Colon (tissue), 2 donors: ENCODE data around the gene C1orf216.
"Not testable (repeated sequence)": the region's sequence is repeated elsewhere in the genome, so short reads cannot be mapped to it uniquely, and the experiment has no call there.

Source experiments
- FAIRE-seq: peaks from 2 replicates; lab custom pipeline; 2012; peaks lifted over from hg19 to GRCh38; lab: Jason Lieb, UNC
- donor health status: control.
- donor health status: control.

C1orf216 gene

DNA sequence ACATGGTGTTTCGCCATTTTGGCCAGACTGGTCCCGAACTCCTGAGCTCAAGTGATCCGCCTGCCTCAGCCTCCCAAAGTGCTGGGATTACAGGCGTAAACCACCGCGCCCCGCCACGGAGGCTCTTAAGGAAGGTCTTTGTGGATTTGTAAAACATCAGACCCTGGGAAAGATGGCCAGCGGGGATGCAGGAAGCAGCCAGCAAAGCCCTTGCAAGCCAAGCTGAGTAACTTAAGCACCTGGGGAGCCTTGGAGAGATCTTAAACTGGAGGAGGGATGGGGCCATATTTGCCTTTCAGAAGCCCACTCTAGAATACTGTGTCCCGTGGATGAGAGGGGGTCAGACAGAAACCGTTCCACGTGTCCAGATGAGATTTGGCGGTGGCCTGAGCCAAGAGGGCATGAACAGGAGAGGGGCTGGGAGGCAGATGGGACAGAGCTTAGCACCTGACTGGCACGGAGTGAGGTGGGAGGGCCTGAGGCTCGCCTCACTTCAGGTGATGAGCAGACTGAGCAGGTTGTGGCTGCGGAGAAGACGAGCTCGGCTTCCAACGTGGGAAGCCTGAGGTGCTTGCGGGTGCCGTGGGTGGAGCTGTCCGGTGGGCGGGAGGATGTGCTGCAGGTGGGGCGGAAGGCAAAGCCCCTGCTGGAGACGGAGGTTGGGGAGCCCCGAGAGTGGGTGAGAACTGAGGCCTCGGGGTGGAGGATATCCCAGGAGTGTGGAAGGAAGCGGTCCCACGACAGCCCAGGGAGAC is 11.7 kb downstream of the C1orf216 start:
- FAIRE-seq: no peak

DNA sequence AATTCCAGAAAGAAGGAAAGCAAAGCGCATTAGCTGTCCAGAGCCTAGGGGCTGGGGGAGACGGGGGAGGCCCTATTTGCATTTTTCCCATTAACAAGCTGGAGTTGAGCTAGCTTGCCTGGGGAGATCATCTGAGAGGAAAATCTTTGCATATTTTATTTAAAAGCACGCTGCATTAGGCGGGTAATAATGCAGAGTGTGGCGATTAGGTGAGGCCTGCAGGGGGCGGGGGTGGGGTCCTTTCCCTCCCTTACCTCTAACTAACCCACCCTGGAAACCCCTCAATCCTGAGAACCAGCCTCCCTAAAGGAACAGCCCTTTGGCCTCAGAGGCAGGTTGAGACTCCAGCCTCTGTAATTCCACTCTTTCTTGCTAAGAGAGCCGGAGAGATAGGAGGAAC is 16.2 kb downstream of the C1orf216 start:
- no peak for FAIRE-seq

DNA sequence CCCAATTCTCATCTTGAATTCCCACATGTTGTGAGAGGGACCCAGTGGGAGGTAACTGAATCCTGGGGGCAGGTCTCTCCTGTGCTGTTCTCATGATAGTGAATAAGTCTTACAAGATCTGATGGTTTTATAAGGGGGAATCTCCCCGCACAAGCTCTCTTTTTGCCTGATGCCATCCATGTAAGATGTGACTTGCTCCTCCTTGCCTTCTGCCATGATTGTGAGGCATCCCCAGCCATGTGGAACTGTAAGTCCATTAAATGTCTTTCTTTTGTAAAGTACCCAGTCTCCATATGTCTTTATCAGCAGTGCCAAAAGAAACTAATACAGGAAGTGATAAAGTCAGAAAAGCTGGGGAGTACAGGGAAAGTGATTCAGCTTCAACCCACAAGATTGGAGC is 19.5 kb downstream of the C1orf216 start:
- not testable (repeated sequence) for FAIRE-seq

DNA sequence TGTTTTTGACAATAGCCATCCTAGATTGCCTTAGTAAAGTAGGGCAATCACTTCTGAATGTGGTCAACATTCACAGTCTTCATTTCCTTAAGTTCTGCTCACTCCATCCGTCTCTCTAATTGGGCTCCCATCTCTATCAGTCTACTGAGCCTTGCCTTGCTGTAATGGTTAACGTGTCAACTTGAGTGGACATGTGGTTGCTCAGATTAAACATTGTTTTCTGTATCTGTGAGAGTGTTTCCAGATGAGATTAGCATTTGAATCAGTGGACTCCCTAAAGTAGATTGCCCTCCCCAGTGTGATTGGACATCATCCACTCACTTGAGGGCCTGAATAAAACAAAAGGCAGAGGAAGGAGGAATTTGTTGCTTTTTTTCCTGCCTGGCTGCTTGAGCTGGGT is 26.4 kb downstream of the C1orf216 start:
- FAIRE-seq: no peak

- FAIRE-seq: no peak
Observed at GRCh38 chr1:35691571-35692220, 27.0 kb downstream of the C1orf216 start.

DNA sequence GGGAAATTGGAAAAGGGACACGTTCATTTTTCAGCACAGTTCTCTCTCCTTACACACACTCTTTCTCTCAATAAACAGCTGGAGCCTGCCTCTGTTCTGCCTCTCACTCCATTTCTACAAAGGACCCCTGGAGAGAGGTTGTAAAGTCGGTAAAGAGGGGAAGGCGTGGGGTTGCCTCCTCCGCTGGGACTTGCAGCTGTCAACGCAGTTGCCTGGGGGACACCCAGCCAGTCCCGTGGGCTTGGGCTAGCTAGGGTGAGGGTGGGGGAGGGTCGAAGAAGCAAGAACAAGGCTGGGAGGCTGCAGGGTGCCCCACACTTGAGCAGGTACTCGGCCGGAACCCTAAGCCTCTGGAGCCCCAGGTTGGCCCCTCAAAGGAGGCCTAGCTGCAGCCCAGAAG is 27.6 kb downstream of the C1orf216 start:
- FAIRE-seq: no peak

GRCh38 chr1:35690103-35690502 is 28.6 kb downstream of the C1orf216 start:
- not testable (repeated sequence) for FAIRE-seq

GRCh38 chr1:35688161-35688560 is 30.5 kb downstream of the C1orf216 start:
- FAIRE-seq: no peak

- no peak for FAIRE-seq
Observed at GRCh38 chr1:35683012-35683411, 35.7 kb downstream of the C1orf216 start.

DNA sequence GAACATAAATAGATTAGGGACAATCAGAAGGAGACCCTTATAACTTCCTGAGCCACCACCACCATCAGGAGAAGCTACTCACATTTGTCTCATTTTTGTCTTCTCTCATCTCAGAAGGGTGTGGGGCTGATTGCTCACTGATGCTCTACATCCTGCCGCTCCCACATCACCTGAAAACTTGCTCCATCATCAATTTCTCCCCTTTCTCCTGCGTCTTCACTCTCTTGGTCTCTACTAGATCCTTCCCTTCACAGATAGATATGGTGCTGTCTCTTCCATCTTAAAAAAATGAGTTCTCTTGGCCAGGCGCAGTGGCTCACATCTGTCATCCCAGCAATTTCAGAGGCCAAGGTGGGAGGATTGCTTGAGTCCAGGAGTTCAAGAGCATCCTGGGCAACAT is 38.4 kb downstream of the C1orf216 start:
- no peak for FAIRE-seq

DNA sequence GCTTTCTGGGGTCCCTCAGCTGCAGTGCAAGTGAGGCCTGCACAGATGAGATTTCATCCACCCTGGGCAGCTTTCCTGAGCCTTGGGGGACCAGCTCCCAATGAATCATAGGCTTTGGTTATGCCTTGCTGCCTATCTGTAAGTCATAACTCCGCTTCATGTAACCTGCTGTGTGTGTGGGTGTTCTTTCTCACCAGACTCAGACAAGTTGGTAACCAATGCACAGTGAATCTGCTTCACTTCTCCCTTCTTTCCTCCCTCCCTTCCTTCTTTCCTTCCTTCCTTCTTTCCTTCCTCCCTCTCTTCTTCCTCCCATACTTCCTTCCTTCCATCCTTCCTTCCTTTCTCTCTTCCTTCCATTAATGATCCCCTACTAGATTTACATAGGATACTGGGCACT is 42.9 kb downstream of the C1orf216 start:
- FAIRE-seq: no peak

- no peak for FAIRE-seq
Observed at GRCh38 chr1:35674111-35674510, 44.6 kb downstream of the C1orf216 start.

DNA sequence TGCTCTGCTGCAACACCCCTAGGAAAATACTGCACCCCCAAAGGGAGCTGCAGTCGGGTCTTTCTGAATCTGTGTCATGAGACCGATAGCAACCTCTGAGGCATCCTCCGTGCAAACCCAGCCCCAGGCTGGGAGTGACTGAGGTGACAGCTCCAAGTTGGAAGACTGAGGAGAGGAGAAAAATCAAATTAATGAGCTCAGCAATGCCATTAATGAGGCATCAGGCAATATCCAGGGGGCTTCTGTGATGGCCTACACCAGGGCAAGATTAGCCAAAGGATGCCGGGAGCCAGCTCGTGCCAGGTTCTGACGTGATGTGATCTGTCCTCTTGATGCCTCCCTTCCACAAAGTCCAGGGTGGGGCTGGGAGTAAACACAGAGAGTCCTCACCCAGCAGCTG is 46.6 kb downstream of the C1orf216 start:
- no peak for FAIRE-seq

GRCh38 chr1:35668506-35668905 is 50.2 kb downstream of the C1orf216 start:
- no peak for FAIRE-seq

GRCh38 chr1:35666916-35667315 is 51.8 kb downstream of the C1orf216 start:
- FAIRE-seq: no peak

- FAIRE-seq: no peak
Observed at GRCh38 chr1:35666216-35666615, 52.5 kb downstream of the C1orf216 start.
